Erythroblast (primary cell): ENCODE data around the gene SLC9B2.
A peak's percentile ranks its signal among the peaks of the same experiment; 100 is the strongest.

Experiments
- GATA1 ChIP-seq: IDR thresholded peaks from 2 replicates; pipeline ENCODE4 v1.6.1; 2011; ENCODE audit warnings: low read depth, mild to moderate bottlenecking, control low read depth, low read length, moderate library complexity
- POLR2A ChIP-seq: IDR thresholded peaks from 2 replicates; pipeline ENCODE4 v1.6.1; 2011; ENCODE audit warnings: mild to moderate bottlenecking, low read length

GRCh38 chr4:103118166-103118565 lies 41.6 kb upstream of the SLC9B2 start:
- peak; percentile 5 for TF ChIP-seq POLR2A
- TF ChIP-seq GATA1: no peak
